Measurements from ENCODE around the gene SLC24A3. TPM values are rescaled to one million over a fixed set of nuclear protein-coding genes. Genes with fewer than 3 reads are reported as not detected.
"Not testable (repeated sequence)": the region's sequence is repeated elsewhere in the genome, so short reads cannot be mapped to it uniquely, and the experiment has no call there.

The SLC24A3 gene
- total and polyA plus RNA-seq, 7 experiments from 2014 or later = 0.58 to 1.0 TPM; not detected in 5

DNA sequence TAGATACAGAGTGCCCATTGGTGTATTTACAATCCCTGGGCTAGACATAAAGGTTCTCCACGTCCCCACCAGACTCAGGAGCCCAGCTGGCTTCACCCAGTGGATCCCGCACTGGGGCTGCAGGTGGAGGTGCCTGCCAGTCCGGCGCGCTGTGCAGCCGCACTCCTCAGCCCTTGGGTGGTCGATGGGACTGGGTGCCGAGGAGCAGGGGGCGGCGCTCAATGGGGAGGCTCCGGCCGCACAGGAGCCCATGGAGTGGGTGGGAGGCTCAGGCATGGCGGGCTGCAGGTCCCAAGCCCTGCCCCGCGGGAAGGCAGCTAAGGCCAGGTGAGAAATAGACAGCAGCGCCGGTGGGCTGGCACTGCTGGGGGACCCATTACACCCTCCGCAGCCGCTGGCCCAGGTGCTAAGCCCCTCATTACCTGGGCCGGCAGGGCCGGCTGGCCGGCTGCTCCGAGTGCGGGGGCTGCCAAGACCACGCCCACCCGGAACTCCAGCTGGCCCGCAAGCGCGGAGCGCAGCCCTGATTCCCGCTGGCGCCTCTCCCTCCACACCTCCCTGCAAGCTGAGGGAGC lies 427.1 kb downstream of the SLC24A3 start:
- H3K27ac Mint-ChIP-seq; intact Hi-C loops (cut with micrococcal nuclease); H3K36me3 Mint-ChIP-seq; DNase-seq; ATAC-seq; H3K4me1 ChIP-seq (ENCODE audit: control insufficient read depth in 2 of 2, insufficient read depth in 2 of 2, low read length in 2 of 2); H3K27me3 ChIP-seq (ENCODE audit: control insufficient read depth in 2 of 2, insufficient read depth in 2 of 2, low read length in 2 of 2); H3K4me3 ChIP-seq (ENCODE audit: low read length); H3K9me3 Mint-ChIP-seq; POLR2A ChIA-PET; H3K27me3 Mint-ChIP-seq; H3K4me3 Mint-ChIP-seq; H3K4me1 Mint-ChIP-seq; H3K36me3 ChIP-seq (ENCODE audit: control insufficient read depth in 2 of 3, insufficient read depth in 3 of 3, low read length in 3 of 3); H3K9me3 ChIP-seq (ENCODE audit: control insufficient read depth in 2 of 3, low read length in 3 of 3); H3K27ac ChIP-seq (ENCODE audit: low read depth, low read length); CTCF ChIA-PET: not testable (repeated sequence)

DNA sequence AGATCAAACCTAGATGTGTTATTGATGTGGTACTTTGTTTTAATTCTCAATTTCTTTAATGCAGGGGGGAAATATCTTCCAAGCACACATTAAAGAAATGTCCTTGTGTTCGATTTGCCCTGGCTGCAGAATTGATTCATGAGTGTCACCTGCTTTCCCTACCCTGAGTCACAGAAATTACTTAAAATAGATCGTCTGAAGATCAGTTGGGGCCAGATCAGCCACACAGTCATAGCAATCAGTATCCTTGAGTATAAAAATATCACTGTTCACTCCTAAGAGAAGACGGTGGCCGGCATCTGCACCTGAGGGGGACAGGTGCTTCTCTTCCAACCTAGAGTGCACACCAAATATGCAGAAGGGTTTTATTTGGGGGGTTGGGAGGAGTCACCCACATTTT lies 430.4 kb downstream of the SLC24A3 start:
- Histone ChIP-seq H3K4me3 (ENCODE audit: low read length) (no peak overlapping the region), H3K9me3 (ENCODE audit: control insufficient read depth in 2 of 3, low read length in 3 of 3) (no peaks in the 10 kb centered on the region), H3K4me1 (ENCODE audit: control insufficient read depth in 2 of 2, insufficient read depth in 2 of 2, low read length in 2 of 2) (no peaks in the 10 kb centered on the region), H3K27me3 (ENCODE audit: control insufficient read depth in 2 of 2, insufficient read depth in 2 of 2, low read length in 2 of 2) (no peaks in the 10 kb centered on the region), H3K27ac (ENCODE audit: low read depth, low read length) (no peak overlapping the region), H3K36me3 (ENCODE audit: control insufficient read depth in 2 of 3, insufficient read depth in 3 of 3, low read length in 3 of 3) (no peaks in the 10 kb centered on the region)
- DNase-seq (no peak), ATAC-seq (no peak)
- H3K36me3 Mint-ChIP-seq = no peaks in the 10 kb centered on the region
- POLR2A ChIA-PET = no interaction called here
- H3K4me1 Mint-ChIP-seq = peaks cover 0 to 1% (median 0%) of the 10 kb centered on the region in 7 donors
- no peaks in the 10 kb centered on the region for H3K9me3 Mint-ChIP-seq
- no peak overlapping the region for H3K4me3 Mint-ChIP-seq
- H3K27me3 Mint-ChIP-seq = peaks cover 0 to 8% (median 0%) of the 10 kb centered on the region in 5 donors
- intact Hi-C loops (cut with micrococcal nuclease) = no loop called here
- H3K27ac Mint-ChIP-seq = no peak overlapping the region
- CTCF ChIA-PET = no interaction called here

DNA sequence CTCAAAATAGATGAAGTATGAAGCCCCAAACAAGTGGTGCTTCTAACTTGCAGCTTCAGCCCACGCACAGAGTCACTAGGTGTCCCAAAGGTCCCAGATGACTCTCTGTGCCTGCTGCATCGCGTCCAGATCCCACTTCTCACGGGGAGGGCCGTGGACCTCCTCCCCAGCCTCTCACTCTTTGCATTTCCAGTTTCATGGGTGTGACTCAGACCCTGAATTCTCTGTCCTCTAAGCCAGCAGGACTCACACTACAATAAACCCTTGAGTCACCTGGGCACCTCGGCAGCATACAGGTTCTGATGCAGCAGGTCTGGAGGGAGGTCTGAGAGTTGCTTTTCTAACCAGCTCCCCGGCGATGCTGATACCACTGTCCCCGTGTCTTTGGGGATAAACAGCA lies 431.6 kb downstream of the SLC24A3 start:
- H3K9me3 Mint-ChIP-seq = no peaks in the 10 kb centered on the region
- no peaks in the 10 kb centered on the region for H3K36me3 Mint-ChIP-seq
- H3K4me1 ChIP-seq (ENCODE audit: control insufficient read depth in 2 of 2, insufficient read depth in 2 of 2, low read length in 2 of 2) = no peaks in the 10 kb centered on the region
- peaks cover 0 to 1% (median 0%) of the 10 kb centered on the region in 7 donors for H3K4me1 Mint-ChIP-seq
- CTCF ChIA-PET = no interaction called here
- no peak for ATAC-seq
- H3K9me3 ChIP-seq (ENCODE audit: control insufficient read depth in 2 of 3, low read length in 3 of 3) = no peaks in the 10 kb centered on the region
- no peak overlapping the region for H3K27ac ChIP-seq (ENCODE audit: low read depth, low read length)
- H3K27ac Mint-ChIP-seq = no peak overlapping the region
- no peak overlapping the region for H3K4me3 Mint-ChIP-seq
- no peak for DNase-seq
- no peak overlapping the region for H3K4me3 ChIP-seq (ENCODE audit: low read length)
- H3K27me3 ChIP-seq (ENCODE audit: control insufficient read depth in 2 of 2, insufficient read depth in 2 of 2, low read length in 2 of 2) = no peaks in the 10 kb centered on the region
- intact Hi-C loops (cut with micrococcal nuclease) = no loop called here
- H3K27me3 Mint-ChIP-seq = peaks cover 0 to 8% (median 0%) of the 10 kb centered on the region in 5 donors
- no peaks in the 10 kb centered on the region for H3K36me3 ChIP-seq (ENCODE audit: control insufficient read depth in 2 of 3, insufficient read depth in 3 of 3, low read length in 3 of 3)
- POLR2A ChIA-PET = no interaction called here

DNA sequence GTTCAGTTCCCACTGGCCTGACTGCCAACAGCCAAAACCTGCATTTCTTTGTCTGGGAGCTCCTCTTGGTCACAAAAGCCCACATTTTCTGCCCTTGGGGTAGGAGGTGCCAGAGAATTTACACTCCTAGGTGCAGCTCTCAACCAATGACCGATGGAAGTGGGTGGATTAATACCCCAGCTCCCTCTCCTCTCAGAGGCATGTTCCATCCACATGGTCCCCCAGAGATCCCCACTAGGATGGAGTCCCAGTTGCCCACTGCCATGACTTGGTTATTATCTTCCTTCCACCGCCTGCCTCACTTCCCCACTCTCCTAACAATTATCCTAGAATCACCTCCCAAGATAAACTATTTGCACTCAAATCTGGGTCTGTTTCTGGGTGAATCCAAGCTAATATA lies 434.5 kb downstream of the SLC24A3 start:
- DNase-seq = no peak
- Histone ChIP-seq H3K27me3 (ENCODE audit: control insufficient read depth in 2 of 2, insufficient read depth in 2 of 2, low read length in 2 of 2) (no peaks in the 10 kb centered on the region), H3K27ac (ENCODE audit: low read depth, low read length) (no peak overlapping the region), H3K4me3 (ENCODE audit: low read length) (no peak overlapping the region), H3K36me3 (ENCODE audit: control insufficient read depth in 2 of 3, insufficient read depth in 3 of 3, low read length in 3 of 3) (no peaks in the 10 kb centered on the region), H3K9me3 (ENCODE audit: control insufficient read depth in 2 of 3, low read length in 3 of 3) (no peaks in the 10 kb centered on the region), H3K4me1 (ENCODE audit: control insufficient read depth in 2 of 2, insufficient read depth in 2 of 2, low read length in 2 of 2) (no peaks in the 10 kb centered on the region)
- H3K4me1 Mint-ChIP-seq = peaks cover 0 to 1% (median 0%) of the 10 kb centered on the region in 7 donors
- peaks cover 0 to under 1% (median 0%) of the 10 kb centered on the region in 5 donors for H3K36me3 Mint-ChIP-seq
- H3K27me3 Mint-ChIP-seq = peaks cover 0 to 8% (median 0%) of the 10 kb centered on the region in 5 donors
- peaks cover 0 to 10% (median 1%) of the 10 kb centered on the region in 11 donors for H3K9me3 Mint-ChIP-seq
- H3K4me3 Mint-ChIP-seq = no peak overlapping the region
- CTCF ChIA-PET = no interaction called here
- intact Hi-C loops (cut with micrococcal nuclease) = no loop called here
- POLR2A ChIA-PET = no interaction called here
- no peak overlapping the region for H3K27ac Mint-ChIP-seq
- ATAC-seq = no peak

DNA sequence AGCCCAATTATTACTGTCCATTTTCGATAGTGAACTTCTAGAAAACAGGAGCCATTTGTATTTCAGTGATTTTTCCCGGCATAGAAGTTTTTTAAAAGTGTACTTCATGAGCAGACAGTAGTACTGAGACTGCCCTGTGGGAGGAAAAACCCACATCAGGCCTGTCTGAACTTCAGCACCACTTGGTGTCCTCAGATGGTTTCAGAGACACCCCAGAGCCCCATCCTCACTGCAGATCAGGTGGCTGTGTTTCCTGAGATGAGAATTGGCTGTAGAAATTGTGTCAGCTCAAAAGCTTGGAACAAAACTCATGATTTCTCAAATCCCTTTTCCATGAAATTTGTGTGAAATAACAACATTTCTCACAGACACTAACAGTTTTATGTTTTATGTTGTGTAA lies 435.6 kb downstream of the SLC24A3 start:
- Histone ChIP-seq H3K36me3 (ENCODE audit: control insufficient read depth in 2 of 3, insufficient read depth in 3 of 3, low read length in 3 of 3) (no peaks in the 10 kb centered on the region), H3K4me3 (ENCODE audit: low read length) (no peak overlapping the region), H3K27ac (ENCODE audit: low read depth, low read length) (no peak overlapping the region), H3K9me3 (ENCODE audit: control insufficient read depth in 2 of 3, low read length in 3 of 3) (no peaks in the 10 kb centered on the region), H3K4me1 (ENCODE audit: control insufficient read depth in 2 of 2, insufficient read depth in 2 of 2, low read length in 2 of 2) (no peaks in the 10 kb centered on the region), H3K27me3 (ENCODE audit: control insufficient read depth in 2 of 2, insufficient read depth in 2 of 2, low read length in 2 of 2) (no peaks in the 10 kb centered on the region)
- Mint-ChIP-seq H3K27ac (no peak overlapping the region), H3K9me3 (peaks cover 0 to 10% (median 3%) of the 10 kb centered on the region in 11 donors), H3K4me1 (peaks cover 0 to 1% (median 0%) of the 10 kb centered on the region in 7 donors), H3K4me3 (no peak overlapping the region), H3K36me3 (peaks cover 0 to 4% (median 0%) of the 10 kb centered on the region in 5 donors), H3K27me3 (peaks cover 0 to 8% (median 0%) of the 10 kb centered on the region in 5 donors)
- ChIA-PET CTCF (no interaction called here), POLR2A (no interaction called here)
- intact Hi-C loops (cut with micrococcal nuclease) = no loop called here
- DNase-seq (no peak), ATAC-seq (no peak)

DNA sequence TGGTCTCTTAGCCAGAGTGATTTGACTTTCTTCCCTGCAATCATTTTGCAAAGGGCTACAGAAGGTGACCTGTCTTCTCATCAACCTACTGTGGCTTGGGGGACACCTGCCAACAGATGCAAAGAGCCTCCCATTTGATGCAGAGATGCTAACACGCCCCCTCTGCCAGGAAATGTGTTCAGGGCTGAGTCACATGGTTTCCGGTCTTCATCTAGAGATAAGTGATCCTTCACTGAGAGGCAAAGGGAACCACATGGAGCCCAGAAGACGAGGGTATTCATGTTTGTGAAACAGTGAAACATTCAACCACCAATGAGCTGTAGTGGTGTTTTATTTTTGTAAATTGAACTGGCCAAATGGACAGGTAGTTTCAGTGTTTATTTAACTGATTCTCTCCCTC lies 436.6 kb downstream of the SLC24A3 start:
- DNase-seq = no peak
- H3K27me3 ChIP-seq (ENCODE audit: control insufficient read depth in 2 of 2, insufficient read depth in 2 of 2, low read length in 2 of 2) = no peaks in the 10 kb centered on the region
- Mint-ChIP-seq H3K27ac (no peak overlapping the region), H3K27me3 (peaks cover 0 to 8% (median under 1%) of the 10 kb centered on the region in 5 donors), H3K4me3 (no peak overlapping the region), H3K9me3 (peaks cover 0 to 10% (median 3%) of the 10 kb centered on the region in 11 donors), H3K36me3 (peaks cover 0 to 4% (median 0%) of the 10 kb centered on the region in 5 donors), H3K4me1 (peaks cover 0 to 1% (median 0%) of the 10 kb centered on the region in 7 donors)
- no peaks in the 10 kb centered on the region for H3K36me3 ChIP-seq (ENCODE audit: control insufficient read depth in 2 of 3, insufficient read depth in 3 of 3, low read length in 3 of 3)
- no peak overlapping the region for H3K27ac ChIP-seq (ENCODE audit: low read depth, low read length)
- intact Hi-C loops (cut with micrococcal nuclease) = no loop called here
- no peaks in the 10 kb centered on the region for H3K9me3 ChIP-seq (ENCODE audit: control insufficient read depth in 2 of 3, low read length in 3 of 3)
- ATAC-seq = no peak
- ChIA-PET POLR2A (no interaction called here), CTCF (no interaction called here)
- no peaks in the 10 kb centered on the region for H3K4me1 ChIP-seq (ENCODE audit: control insufficient read depth in 2 of 2, insufficient read depth in 2 of 2, low read length in 2 of 2)
- no peak overlapping the region for H3K4me3 ChIP-seq (ENCODE audit: low read length)

DNA sequence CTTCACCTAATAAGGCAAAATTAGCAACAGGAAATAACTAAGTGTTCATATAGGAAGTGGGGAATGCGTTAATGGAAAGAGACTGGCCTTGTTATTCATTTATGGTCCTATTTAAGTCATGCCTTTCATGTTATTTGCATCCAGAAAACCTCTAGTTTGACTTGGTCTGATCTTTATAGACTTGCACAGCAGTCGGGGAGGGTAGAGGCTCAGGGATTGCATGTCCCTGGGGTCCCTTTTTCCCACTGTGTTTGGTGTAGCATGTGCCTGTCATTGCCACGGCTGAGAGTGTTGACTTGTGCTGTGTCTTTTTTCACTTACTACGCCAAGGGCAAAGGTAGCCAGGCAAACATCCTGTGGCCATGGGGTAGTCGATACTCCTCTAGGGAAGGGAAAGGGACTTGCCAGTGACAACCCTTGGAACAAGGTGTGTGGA lies 440.2 kb downstream of the SLC24A3 start:
- ATAC-seq = no peak
- no peaks in the 10 kb centered on the region for H3K9me3 ChIP-seq (ENCODE audit: control insufficient read depth in 2 of 3, low read length in 3 of 3)
- H3K27ac Mint-ChIP-seq = no peak overlapping the region
- H3K27ac ChIP-seq (ENCODE audit: low read depth, low read length) = no peak overlapping the region
- intact Hi-C loops (cut with micrococcal nuclease) = no loop called here
- H3K4me1 Mint-ChIP-seq = no peaks in the 10 kb centered on the region
- peaks cover 0 to 4% (median 0%) of the 10 kb centered on the region in 5 donors for H3K36me3 Mint-ChIP-seq
- peaks cover 0 to 7% (median 2%) of the 10 kb centered on the region in 5 donors for H3K27me3 Mint-ChIP-seq
- no peaks in the 10 kb centered on the region for H3K4me1 ChIP-seq (ENCODE audit: control insufficient read depth in 2 of 2, insufficient read depth in 2 of 2, low read length in 2 of 2)
- ChIA-PET CTCF (no interaction called here), POLR2A (no interaction called here)
- no peaks in the 10 kb centered on the region for H3K27me3 ChIP-seq (ENCODE audit: control insufficient read depth in 2 of 2, insufficient read depth in 2 of 2, low read length in 2 of 2)
- H3K4me3 ChIP-seq (ENCODE audit: low read length) = no peak overlapping the region
- no peak for DNase-seq
- H3K4me3 Mint-ChIP-seq = no peak overlapping the region
- peaks cover 0 to 10% (median 3%) of the 10 kb centered on the region in 11 donors for H3K9me3 Mint-ChIP-seq
- no peaks in the 10 kb centered on the region for H3K36me3 ChIP-seq (ENCODE audit: control insufficient read depth in 2 of 3, insufficient read depth in 3 of 3, low read length in 3 of 3)

Data from naive thymus-derived CD4-positive, alpha-beta T cell (primary cell).